Breast epithelium (tissue), 4 donors: Measurements from ENCODE around the gene ANKRD55. TPM values are rescaled to one million over a fixed set of nuclear protein-coding genes. Genes with fewer than 3 reads are reported as not detected.

ENCODE experiments used
- DNase-seq, 2 donors: peaks; one replicate each; pipeline ENCODE4 v3.0.0-alpha.2; 2019; ENCODE audit warnings: low spot score in 2 of 2
- H3K27ac ChIP-seq, 2 donors: fragments of 200-600 bp; sonication (generic) in 1 of 2; one replicate each; pipeline ENCODE4 v1.5.1; 2016 to 2019; ENCODE audit warnings: mild to moderate bottlenecking in 1 of 2
- H3K27me3 ChIP-seq, 2 donors: fragments of 200-600 bp; sonication (generic) in 1 of 2; one replicate each; pipeline versions ENCODE4 v1.5.1 to v1.6.0; 2017 to 2019; ENCODE audit warnings: control low read depth in 1 of 2, mild to moderate bottlenecking in 1 of 2
- H3K36me3 ChIP-seq: fragments of 200-600 bp; one replicate; pipeline ENCODE4 v1.5.1; 2019
- H3K4me1 ChIP-seq, 2 donors: fragments of 200-600 bp; sonication (generic); one replicate each; pipeline ENCODE4 v1.5.1; 2016 to 2019; ENCODE audit warnings: control low read depth in 1 of 2
- H3K4me3 ChIP-seq, 3 donors: fragments of 200-600 bp; sonication (generic); 1 replicate in 2 of 3; 2 replicates in 1 of 3; pipeline ENCODE4 v1.5.1; 2016 to 2019; ENCODE audit warnings: mild to moderate bottlenecking in 3 of 3, moderate library complexity in 2 of 3
- H3K9me3 ChIP-seq, 2 donors: fragments of 200-600 bp; sonication (generic) in 1 of 2; one replicate each; pipeline ENCODE4 v1.5.1; 2016 to 2019; ENCODE audit warnings: control low read depth in 1 of 2
- POLR2A ChIP-seq: fragments of 450-650 bp; IDR thresholded peaks from one replicate; pipeline ENCODE4 v1.6.1; 2016; ENCODE audit warnings: antibody characterized with exemption, mild to moderate bottlenecking, moderate library complexity
- POLR2AphosphoS5 ChIP-seq, 3 donors: sonication (generic); formaldehyde crosslinking; IDR thresholded peaks; one replicate each; pipeline ENCODE4 v1.6.1; 2017; ENCODE audit warnings: antibody characterized with exemption in 3 of 3
- intact Hi-C: fragments of 100-400 bp; cut with DNase I; formaldehyde crosslinking; loops from one replicate; pipeline ENCODE4 v1.15.1; 2023; ENCODE audit warnings: low total_unique reads
- total RNA-seq, 3 donors: library from RNA; depleted of rRNA; stranded (reverse); fragments of >200 nt; gene quantifications; one replicate each; pipeline ENCODE4 v1.1.0, GENCODE V29; 2016
- TF ChIP-seq, protein P1 (sequence below), 3 donors: fragments of 450-650 bp; IDR thresholded peaks; one replicate each; pipeline ENCODE4 v1.5.1; 2016 to 2017; ENCODE audit warnings: antibody characterized with exemption in 3 of 3, mild to moderate bottlenecking in 3 of 3, moderate library complexity in 3 of 3

The ANKRD55 gene
- total RNA-seq, 3 donors from 2014 or later, result 0.32 to 0.33 TPM; not detected in 1

DNA sequence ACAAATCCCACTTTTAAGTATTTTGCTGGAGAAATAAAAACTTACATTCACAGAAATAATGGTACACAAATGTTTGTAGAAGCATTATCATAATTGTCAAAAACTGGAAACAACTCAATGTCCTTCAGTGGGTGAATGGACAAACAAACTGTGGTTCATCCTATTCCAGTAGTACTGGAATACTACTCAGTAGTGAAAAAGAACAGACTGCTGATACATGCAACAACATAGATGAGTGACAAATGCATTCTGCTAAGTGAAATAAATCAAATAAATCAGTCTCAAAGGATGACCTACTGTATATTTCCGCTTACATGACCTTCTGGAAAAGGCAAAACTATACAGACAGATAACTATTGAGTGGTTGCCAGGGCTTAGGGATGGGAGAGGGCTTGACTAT is 114.1 kb downstream of the ANKRD55 start:
- H3K4me1 ChIP-seq, result no peaks in the 10 kb centered on the region
- no peaks in the 10 kb centered on the region for H3K9me3 ChIP-seq
- H3K27me3 ChIP-seq, result no peaks in the 10 kb centered on the region
- DNase-seq, result no peak
- no peak overlapping the region for H3K4me3 ChIP-seq
- no peak overlapping the region for H3K27ac ChIP-seq
- H3K36me3 ChIP-seq, result no peaks in the 10 kb centered on the region
- intact Hi-C loops, result no loop called here
- TF ChIP-seq, protein P1, sequence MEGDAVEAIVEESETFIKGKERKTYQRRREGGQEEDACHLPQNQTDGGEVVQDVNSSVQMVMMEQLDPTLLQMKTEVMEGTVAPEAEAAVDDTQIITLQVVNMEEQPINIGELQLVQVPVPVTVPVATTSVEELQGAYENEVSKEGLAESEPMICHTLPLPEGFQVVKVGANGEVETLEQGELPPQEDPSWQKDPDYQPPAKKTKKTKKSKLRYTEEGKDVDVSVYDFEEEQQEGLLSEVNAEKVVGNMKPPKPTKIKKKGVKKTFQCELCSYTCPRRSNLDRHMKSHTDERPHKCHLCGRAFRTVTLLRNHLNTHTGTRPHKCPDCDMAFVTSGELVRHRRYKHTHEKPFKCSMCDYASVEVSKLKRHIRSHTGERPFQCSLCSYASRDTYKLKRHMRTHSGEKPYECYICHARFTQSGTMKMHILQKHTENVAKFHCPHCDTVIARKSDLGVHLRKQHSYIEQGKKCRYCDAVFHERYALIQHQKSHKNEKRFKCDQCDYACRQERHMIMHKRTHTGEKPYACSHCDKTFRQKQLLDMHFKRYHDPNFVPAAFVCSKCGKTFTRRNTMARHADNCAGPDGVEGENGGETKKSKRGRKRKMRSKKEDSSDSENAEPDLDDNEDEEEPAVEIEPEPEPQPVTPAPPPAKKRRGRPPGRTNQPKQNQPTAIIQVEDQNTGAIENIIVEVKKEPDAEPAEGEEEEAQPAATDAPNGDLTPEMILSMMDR (IDR thresholded peaks at IDR 0.05), result no peak

DNA sequence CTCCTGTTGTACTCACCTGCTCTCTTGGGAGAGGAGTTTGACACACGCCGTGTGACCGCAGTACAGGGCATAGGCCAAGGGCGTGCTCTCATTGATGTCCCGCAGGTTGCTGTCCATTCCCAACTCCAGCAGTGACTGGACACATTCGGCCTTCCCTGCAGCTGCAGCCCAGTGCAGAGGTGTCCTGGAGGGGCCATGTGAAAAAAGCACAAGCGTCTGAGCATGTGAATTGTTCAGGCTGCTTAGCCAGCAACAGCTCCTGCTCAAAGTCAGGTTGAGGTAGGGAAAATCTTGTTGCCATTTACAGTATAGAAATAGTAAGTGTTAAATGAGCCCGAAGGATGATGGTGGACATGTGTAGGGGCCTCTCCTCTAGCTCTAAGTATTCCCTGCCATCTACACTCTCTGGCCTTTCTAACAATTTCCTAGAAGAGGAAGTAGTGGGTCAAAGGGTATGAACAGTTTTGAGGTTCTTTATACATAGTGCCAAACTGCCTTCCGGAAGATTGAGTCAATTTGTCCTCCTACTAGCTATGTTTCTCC is 116.5 kb downstream of the ANKRD55 start:
- DNase-seq, result no peak
- H3K36me3 ChIP-seq, result no peaks in the 10 kb centered on the region
- H3K27me3 ChIP-seq, result no peaks in the 10 kb centered on the region
- no peaks in the 10 kb centered on the region for H3K9me3 ChIP-seq
- no peak for TF ChIP-seq POLR2AphosphoS5 (IDR thresholded peaks at IDR 0.05)
- TF ChIP-seq POLR2A, result no peak
- TF ChIP-seq, protein P1 (IDR thresholded peaks at IDR 0.05), result no peak
- H3K27ac ChIP-seq, result no peak overlapping the region
- intact Hi-C loops, result no loop called here
- no peak overlapping the region for H3K4me3 ChIP-seq
- no peaks in the 10 kb centered on the region for H3K4me1 ChIP-seq

DNA sequence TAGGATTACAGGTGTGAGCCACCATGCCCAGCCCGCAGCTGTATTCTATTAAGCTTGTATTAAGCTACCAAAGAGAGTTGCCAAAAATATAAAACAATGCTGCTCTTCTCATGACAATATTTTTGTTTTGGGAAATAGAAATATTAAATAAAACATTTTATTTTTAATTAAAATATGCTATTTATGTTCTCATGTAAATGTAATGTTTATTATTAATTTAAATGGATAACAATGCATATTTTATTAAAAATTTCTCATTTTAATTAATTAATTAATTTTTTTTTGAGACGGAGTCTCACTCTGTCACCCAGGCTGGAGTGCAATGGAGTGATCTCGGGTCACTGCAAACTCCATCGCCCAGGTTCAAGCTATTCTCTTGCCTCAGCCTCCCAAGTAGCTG is 117.5 kb downstream of the ANKRD55 start:
- Histone ChIP-seq H3K9me3 (no peaks in the 10 kb centered on the region), H3K4me3 (no peak overlapping the region), H3K27ac (no peak overlapping the region), H3K27me3 (no peaks in the 10 kb centered on the region), H3K36me3 (no peaks in the 10 kb centered on the region), H3K4me1 (no peaks in the 10 kb centered on the region)
- intact Hi-C loops, result no loop called here
- no peak for DNase-seq
- TF ChIP-seq POLR2A (no peak), POLR2AphosphoS5 (IDR thresholded peaks at IDR 0.05) (no peak)
- TF ChIP-seq, protein P1 (IDR thresholded peaks at IDR 0.05), result no peak

DNA sequence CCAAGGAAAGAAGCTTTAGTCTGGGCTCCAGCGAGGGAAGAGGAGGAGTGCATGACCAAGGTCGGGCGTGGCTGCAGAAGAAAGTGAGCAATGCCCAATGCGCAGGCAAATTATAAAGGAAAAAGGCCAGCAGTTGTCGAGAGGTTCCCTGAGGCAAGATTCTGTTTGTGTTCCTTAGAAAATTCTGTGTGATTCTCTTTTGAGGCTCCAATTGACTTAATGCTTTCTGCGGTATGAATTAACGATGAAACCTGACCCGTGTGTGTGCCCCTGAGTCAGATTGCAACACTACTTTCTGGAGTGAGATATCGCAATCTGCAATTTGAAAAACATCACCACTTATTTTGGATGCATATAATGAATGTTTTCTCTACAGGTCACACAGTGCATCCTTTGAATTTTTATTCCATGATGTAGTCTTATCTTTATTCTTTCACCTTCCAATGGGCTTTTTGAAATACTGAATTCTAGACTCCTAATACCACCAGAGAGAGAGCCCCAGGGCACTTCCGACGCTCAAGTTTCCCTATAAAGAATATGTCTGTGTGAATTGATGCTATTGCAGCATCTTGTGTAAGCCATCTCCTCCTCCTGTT is 120.5 kb downstream of the ANKRD55 start:
- no peak for DNase-seq
- H3K27me3 ChIP-seq, result no peaks in the 10 kb centered on the region

DNA sequence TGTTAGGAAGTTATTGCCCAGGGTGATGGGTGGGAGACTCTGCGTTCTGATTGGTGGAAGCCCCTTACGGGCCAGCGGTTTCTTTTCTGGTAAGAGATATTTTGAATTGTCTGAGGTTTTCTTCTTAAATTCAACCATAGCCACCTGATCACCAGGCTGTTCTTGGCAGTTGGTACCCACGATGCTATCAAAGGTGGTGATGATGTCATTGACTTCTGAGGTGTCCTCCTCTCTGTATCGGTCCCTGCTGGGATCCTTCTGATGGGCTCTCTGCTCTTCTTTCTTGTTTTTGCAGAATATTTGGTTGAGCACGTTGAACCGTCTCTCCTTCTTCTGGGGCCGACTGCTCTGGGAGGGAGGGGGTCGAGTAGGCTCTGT is 121.7 kb downstream of the ANKRD55 start:
- TF ChIP-seq POLR2AphosphoS5 (IDR thresholded peaks at IDR 0.05) (no peak), POLR2A (no peak)
- TF ChIP-seq, protein P1 (IDR thresholded peaks at IDR 0.05), result no peak
- Histone ChIP-seq H3K4me1 (no peaks in the 10 kb centered on the region), H3K4me3 (no peak overlapping the region), H3K36me3 (no peaks in the 10 kb centered on the region), H3K9me3 (no peaks in the 10 kb centered on the region), H3K27ac (no peak overlapping the region), H3K27me3 (no peaks in the 10 kb centered on the region)
- DNase-seq, result no peak
- intact Hi-C loops, result no loop called here

More for the DNA sequence above, 120.5 kb downstream of the ANKRD55 start:
- intact Hi-C loops, result no loop called here
- H3K9me3 ChIP-seq, result no peaks in the 10 kb centered on the region
- no peak overlapping the region for H3K27ac ChIP-seq
- no peak overlapping the region for H3K4me3 ChIP-seq
- H3K4me1 ChIP-seq, result no peaks in the 10 kb centered on the region
- H3K36me3 ChIP-seq, result no peaks in the 10 kb centered on the region
- TF ChIP-seq POLR2AphosphoS5 (IDR thresholded peaks at IDR 0.05) (no peak), POLR2A (no peak)
- TF ChIP-seq, protein P1 (IDR thresholded peaks at IDR 0.05), result no peak
